Fibroblast of lung (primary cell): Measurements from ENCODE around the gene WNT3. TPM values are rescaled to one million over a fixed set of nuclear protein-coding genes. Genes with fewer than 3 reads are reported as not detected.

ENCODE experiments used
- DNase-seq, 2 donors: peaks; one replicate each; pipeline versions ENCODE4 v3.0.0 to v3.0.0-alpha.2; 2010; ENCODE audit warnings: low read depth in 2 of 2
- H2AFZ ChIP-seq: 2 replicates; pipeline ENCODE4 v1.5.1; 2012; ENCODE audit warnings: low read length, control low read depth, inconsistent platforms
- H3K27ac ChIP-seq: 2 replicates; pipeline ENCODE4 v1.5.1; 2011; ENCODE audit warnings: low read length, control low read depth; ENCODE audit not compliant: insufficient read depth
- H3K27me3 ChIP-seq: 2 replicates; pipeline ENCODE4 v1.5.1; 2011; ENCODE audit warnings: mild to moderate bottlenecking, low read length; ENCODE audit not compliant: control insufficient read depth, insufficient read depth
- H3K36me3 ChIP-seq: 2 replicates; pipeline ENCODE4 v1.5.1; 2011; ENCODE audit warnings: low read length; ENCODE audit not compliant: control insufficient read depth, insufficient read depth
- H3K4me1 ChIP-seq: 2 replicates; pipeline ENCODE4 v1.5.1; 2011; ENCODE audit warnings: low read length; ENCODE audit not compliant: control insufficient read depth, insufficient read depth; ENCODE audit errors: extremely low read depth
- H3K4me2 ChIP-seq: 2 replicates; pipeline ENCODE4 v1.5.1; 2011; ENCODE audit warnings: low read length, control low read depth; ENCODE audit not compliant: insufficient read depth; ENCODE audit errors: extremely low read depth
- H3K4me3 ChIP-seq, 4 experiments: fragments of 200-600 bp in 1 of 4; sonication (generic) in 1 of 4; replicated peaks in 1 of 4; 2 replicates each; pipeline ENCODE4 v1.5.1; 2011 to 2016; ENCODE audit warnings: low read length in 4 of 4, low read depth in 3 of 4, mild to moderate bottlenecking in 3 of 4, control low read depth in 2 of 4, inconsistent platforms in 1 of 4, mixed read lengths in 1 of 4; ENCODE audit not compliant: insufficient read depth in 1 of 4; ENCODE audit errors: control extremely low read depth in 1 of 4
- H3K79me2 ChIP-seq: 2 replicates; pipeline ENCODE4 v1.5.1; 2012; ENCODE audit warnings: mild to moderate bottlenecking, low read length, inconsistent platforms; ENCODE audit not compliant: control insufficient read depth, insufficient read depth
- H3K9ac ChIP-seq: 2 replicates; pipeline ENCODE4 v1.5.1; 2011; ENCODE audit warnings: mild to moderate bottlenecking, low read length, control low read depth; ENCODE audit not compliant: insufficient read depth
- H3K9me3 ChIP-seq: 2 replicates; pipeline ENCODE4 v1.5.1; 2012; ENCODE audit warnings: low read depth, low read length; ENCODE audit not compliant: control insufficient read depth, insufficient read depth
- H4K20me1 ChIP-seq: 2 replicates; pipeline ENCODE4 v1.5.1; 2011; ENCODE audit warnings: low read length; ENCODE audit not compliant: control insufficient read depth, insufficient read depth; ENCODE audit errors: extremely low read depth
- EZH2 ChIP-seq: IDR thresholded peaks from 2 replicates; pipeline ENCODE4 v1.5.1; 2012; ENCODE audit warnings: low read length, control low read depth, mild to moderate bottlenecking; ENCODE audit errors: missing control alignments
- polyA plus RNA-seq, 2 donors: library from polyadenylated mRNA; depleted of rRNA in 1 of 2; stranded (reverse) in 1 of 2; unstranded in 1 of 2; fragments of >200 nt; gene quantifications; 2 replicates each; pipeline ENCODE4 v1.2.1, GENCODE V29; 2011 to 2012; ENCODE audit warnings: missing spikeins in 1 of 2
- total RNA-seq: library from RNA; depleted of rRNA; stranded (reverse); fragments of >200 nt; gene quantifications from 2 replicates; pipeline ENCODE4 v1.2.1, GENCODE V29; 2014
- TF ChIP-seq, protein P1 (sequence below), 2 donors: IDR thresholded peaks in 1 of 2; conservative IDR thresholded peaks in 1 of 2; 1 replicate in 1 of 2; 2 replicates in 1 of 2; pipeline ENCODE4 v1.5.1; 2011 to 2012; ENCODE audit warnings: low read length in 2 of 2, control low read depth in 1 of 2, inconsistent platforms in 1 of 2, low read depth in 1 of 2, mild to moderate bottlenecking in 1 of 2

Gene WNT3
- total and polyA plus RNA-seq, 2 donors (not counting 1 experiment from before 2014, with no cell fraction given), result 1.3 to 1.5 TPM

DNA sequence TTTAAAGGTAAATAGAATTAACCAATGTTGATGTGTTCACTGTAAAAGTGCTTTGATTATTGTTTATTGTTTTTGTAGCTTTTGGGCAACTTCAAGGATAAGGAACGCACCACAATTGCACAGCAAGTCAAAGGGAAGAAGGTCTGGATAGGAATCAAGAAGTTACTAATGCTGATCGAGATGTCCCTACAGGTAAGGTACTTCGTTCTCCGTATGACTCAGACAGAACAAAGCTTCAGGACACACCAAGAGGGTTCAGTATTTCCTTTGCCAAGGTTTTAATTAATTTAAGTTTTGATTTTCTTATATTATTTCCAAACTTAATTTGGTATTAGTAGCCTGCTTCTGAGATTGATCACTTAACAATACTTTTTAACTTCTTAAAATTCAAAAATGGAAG is 67.1 kb downstream of the WNT3 start:
- no peaks in the 10 kb centered on the region for H4K20me1 ChIP-seq
- H3K4me2 ChIP-seq, result no peak overlapping the region
- DNase-seq, result no peak
- no peaks in the 10 kb centered on the region for H3K9me3 ChIP-seq
- no peaks in the 10 kb centered on the region for H3K36me3 ChIP-seq
- H3K27me3 ChIP-seq, result no peaks in the 10 kb centered on the region
- no peak overlapping the region for H3K4me3 ChIP-seq
- no peak overlapping the region for H3K27ac ChIP-seq
- no peak overlapping the region for H2AFZ ChIP-seq
- no peaks in the 10 kb centered on the region for H3K79me2 ChIP-seq
- no peak overlapping the region for H3K9ac ChIP-seq
- TF ChIP-seq, protein P1, sequence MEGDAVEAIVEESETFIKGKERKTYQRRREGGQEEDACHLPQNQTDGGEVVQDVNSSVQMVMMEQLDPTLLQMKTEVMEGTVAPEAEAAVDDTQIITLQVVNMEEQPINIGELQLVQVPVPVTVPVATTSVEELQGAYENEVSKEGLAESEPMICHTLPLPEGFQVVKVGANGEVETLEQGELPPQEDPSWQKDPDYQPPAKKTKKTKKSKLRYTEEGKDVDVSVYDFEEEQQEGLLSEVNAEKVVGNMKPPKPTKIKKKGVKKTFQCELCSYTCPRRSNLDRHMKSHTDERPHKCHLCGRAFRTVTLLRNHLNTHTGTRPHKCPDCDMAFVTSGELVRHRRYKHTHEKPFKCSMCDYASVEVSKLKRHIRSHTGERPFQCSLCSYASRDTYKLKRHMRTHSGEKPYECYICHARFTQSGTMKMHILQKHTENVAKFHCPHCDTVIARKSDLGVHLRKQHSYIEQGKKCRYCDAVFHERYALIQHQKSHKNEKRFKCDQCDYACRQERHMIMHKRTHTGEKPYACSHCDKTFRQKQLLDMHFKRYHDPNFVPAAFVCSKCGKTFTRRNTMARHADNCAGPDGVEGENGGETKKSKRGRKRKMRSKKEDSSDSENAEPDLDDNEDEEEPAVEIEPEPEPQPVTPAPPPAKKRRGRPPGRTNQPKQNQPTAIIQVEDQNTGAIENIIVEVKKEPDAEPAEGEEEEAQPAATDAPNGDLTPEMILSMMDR (conservative IDR thresholded peaks at IDR 0.05 in 1 of 2, IDR thresholded peaks at IDR 0.05 in 1 of 2; ENCODE audit: low read depth in 1 of 2, low read length in 2 of 2), result no peak
- TF ChIP-seq EZH2, result no peak
- no peaks in the 10 kb centered on the region for H3K4me1 ChIP-seq

DNA sequence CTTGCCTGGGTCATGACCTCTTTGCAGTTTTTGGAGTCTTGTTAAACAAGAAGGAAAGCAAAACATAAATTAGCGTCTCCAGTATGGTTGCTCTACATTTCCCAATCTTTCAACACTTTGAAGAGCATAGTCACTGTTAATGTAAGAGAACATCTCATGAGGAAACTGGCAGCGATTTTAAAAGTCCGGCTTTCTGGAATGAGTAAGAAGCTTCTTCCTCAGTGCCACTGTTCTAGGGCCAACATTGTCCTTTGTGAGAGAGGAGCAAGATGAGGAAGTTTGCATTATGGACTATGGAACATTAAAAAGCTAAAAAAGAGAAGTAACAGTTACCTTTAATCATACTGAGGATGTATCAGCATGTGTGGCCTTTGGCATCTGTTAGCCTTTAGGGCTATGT is 73.1 kb downstream of the WNT3 start:
- Histone ChIP-seq H3K4me3 (no peak overlapping the region), H3K27ac (no peak overlapping the region), H3K27me3 (no peaks in the 10 kb centered on the region), H4K20me1 (no peaks in the 10 kb centered on the region), H3K79me2 (no peaks in the 10 kb centered on the region), H3K4me1 (peaks cover 8% of the 10 kb centered on the region), H2AFZ (no peak overlapping the region), H3K9me3 (no peaks in the 10 kb centered on the region), H3K36me3 (no peaks in the 10 kb centered on the region), H3K9ac (no peak overlapping the region), H3K4me2 (no peak overlapping the region)
- no peak for DNase-seq
- TF ChIP-seq, protein P1 (conservative IDR thresholded peaks at IDR 0.05 in 1 of 2, IDR thresholded peaks at IDR 0.05 in 1 of 2; ENCODE audit: low read depth in 1 of 2, low read length in 2 of 2), result no peak
- TF ChIP-seq EZH2, result no peak

DNA sequence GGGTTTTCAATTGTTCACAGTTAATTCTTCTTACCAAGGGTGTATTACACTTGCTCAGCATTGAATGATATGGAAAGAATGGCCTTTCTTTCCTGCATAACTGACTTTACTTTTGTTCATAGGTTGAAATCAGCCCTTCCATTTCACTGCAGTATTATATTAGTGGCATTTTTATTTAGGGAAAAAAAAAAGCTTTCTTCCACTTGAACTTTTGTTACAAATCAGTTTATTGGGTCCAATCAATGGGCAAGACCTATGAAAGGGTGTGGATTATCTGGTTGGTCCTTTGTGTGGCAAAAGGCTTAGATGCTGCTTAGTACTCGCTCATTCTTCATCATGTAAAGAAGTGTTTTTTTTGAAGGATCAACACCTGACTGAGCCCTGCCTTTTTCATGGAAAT is 74.1 kb downstream of the WNT3 start:
- TF ChIP-seq, protein P1 (conservative IDR thresholded peaks at IDR 0.05 in 1 of 2, IDR thresholded peaks at IDR 0.05 in 1 of 2; ENCODE audit: low read depth in 1 of 2, low read length in 2 of 2), result no peak
- no peak for TF ChIP-seq EZH2
- Histone ChIP-seq H4K20me1 (no peaks in the 10 kb centered on the region), H3K9ac (no peak overlapping the region), H3K4me2 (no peak overlapping the region), H2AFZ (no peak overlapping the region), H3K36me3 (no peaks in the 10 kb centered on the region), H3K4me1 (peaks cover 8% of the 10 kb centered on the region), H3K4me3 (no peak overlapping the region), H3K27ac (no peak overlapping the region), H3K9me3 (no peaks in the 10 kb centered on the region), H3K79me2 (no peaks in the 10 kb centered on the region), H3K27me3 (no peaks in the 10 kb centered on the region)
- DNase-seq, result no peak
